Activated CD4-positive, alpha-beta T cell treated with anti-CD3 and anti-CD28 coated beads for 36 hours (primary cell): ENCODE results near the gene IMP4. TPM values are rescaled to one million over a fixed set of nuclear protein-coding genes. Genes with fewer than 3 reads are reported as not detected.

Experiments
- ATAC-seq: fragments of 200-7000 bp; cut with Tn5 transposase; one replicate; pipeline ENCODE4 v1.10.0; 2021; ENCODE audit warnings: mild to moderate bottlenecking, moderate library complexity
- CTCF ChIA-PET: fragments of 350-600 bp; sonication (Branson Sonifier 250); formaldehyde crosslinking; loops from one replicate; lab custom pipeline; 2021; ENCODE audit warnings: antibody characterized with exemption; lab: Charles Lee
- POLR2A ChIA-PET: fragments of 350-600 bp; sonication (Branson Sonifier 250); formaldehyde crosslinking; loops from one replicate; lab custom pipeline; 2021; ENCODE audit warnings: antibody characterized with exemption, inconsistent platforms; lab: Charles Lee
- DNase-seq: peaks from one replicate; pipeline ENCODE4 v3.0.0-alpha.2; 2020
- H3K27ac Mint-ChIP-seq: one replicate; pipeline ENCODE4 v1.8.0; 2021; ENCODE audit warnings: mixed read lengths
- H3K27me3 Mint-ChIP-seq: one replicate; pipeline ENCODE4 v1.8.0; 2021; ENCODE audit warnings: mixed read lengths
- H3K36me3 Mint-ChIP-seq: one replicate; pipeline ENCODE4 v1.8.0; 2021; ENCODE audit warnings: low read depth, mixed read lengths
- H3K4me1 Mint-ChIP-seq: one replicate; pipeline ENCODE4 v1.8.0; 2021; ENCODE audit warnings: mixed read lengths
- H3K4me3 Mint-ChIP-seq: one replicate; pipeline ENCODE4 v1.8.0; 2021; ENCODE audit warnings: mild to moderate bottlenecking, moderate library complexity, mixed read lengths
- H3K9me3 Mint-ChIP-seq: one replicate; pipeline ENCODE4 v1.8.0; 2021; ENCODE audit warnings: low read depth, mixed read lengths
- intact Hi-C, 2 experiments: fragments of 100-400 bp; cut with DNase I in 1 of 2; cut with micrococcal nuclease in 1 of 2; formaldehyde crosslinking; loops; one replicate each; pipeline versions ENCODE4 v1.14.2 to v1.15.1; 2022 to 2024; cut with DNase I, micrococcal nuclease
- total RNA-seq, 2 experiments: library from RNA; stranded (reverse); gene quantifications; one replicate each; pipeline ENCODE4 v1.2.3, GENCODE V29; 2021

The IMP4 gene
- total RNA-seq, 2 experiments from 2014 or later: 148 to 169 TPM

- no peaks in the 10 kb centered on the region for H3K27me3 Mint-ChIP-seq
- ChIA-PET CTCF (no interaction called here), POLR2A (no interaction called here)
- intact Hi-C loops: loop anchor here in 1 of 2 experiments (2.0 to 10.0 kb wide), 3 partner anchors 454 to 1124 kb away; partner anchors contain the start of genes FAM168B and MZT2A
- peak overlapping the region; percentile 96 for H3K27ac Mint-ChIP-seq
- H3K36me3 Mint-ChIP-seq: peaks cover 36% of the 10 kb centered on the region
- H3K4me3 Mint-ChIP-seq: peak overlapping the region; percentile 84
- ATAC-seq (peak; percentile 35), DNase-seq (peak; percentile 65)
- H3K9me3 Mint-ChIP-seq: no peaks in the 10 kb centered on the region
- H3K4me1 Mint-ChIP-seq: peaks cover 42% of the 10 kb centered on the region
These were observed 27.8 kb downstream of the IMP4 start for GRCh38 chr2:130370490-130370889.

- peaks cover 45% of the 10 kb centered on the region for H3K36me3 Mint-ChIP-seq
- no peaks in the 10 kb centered on the region for H3K9me3 Mint-ChIP-seq
- CTCF ChIA-PET: interaction anchor here (0.7 to 1.3 kb wide), 7 partner anchors 8 to 461 kb away, joined by 3 to 4 read pairs (median 3); partner anchors contain the start of gene SMPD4
- peaks cover 54% of the 10 kb centered on the region for H3K4me1 Mint-ChIP-seq
- POLR2A ChIA-PET: no interaction called here
- H3K27ac Mint-ChIP-seq: peak overlapping the region; percentile 96
- peak; percentile 20 for ATAC-seq
- peak overlapping the region; percentile 84 for H3K4me3 Mint-ChIP-seq
- DNase-seq: no peak
- intact Hi-C loops: loop anchor here (1.0 to 10.0 kb wide), 7 partner anchors 15 to 1123 kb away; partner anchors contain the start of genes IMP4 (in 2 of the 2), FAM168B (in 1 of the 2), MZT2A (in 1 of the 2) and PTPN18 (in 1 of the 2)
- H3K27me3 Mint-ChIP-seq: no peaks in the 10 kb centered on the region
These were observed 29.0 kb downstream of the IMP4 start for GRCh38 chr2:130371723-130372054.

DNA sequence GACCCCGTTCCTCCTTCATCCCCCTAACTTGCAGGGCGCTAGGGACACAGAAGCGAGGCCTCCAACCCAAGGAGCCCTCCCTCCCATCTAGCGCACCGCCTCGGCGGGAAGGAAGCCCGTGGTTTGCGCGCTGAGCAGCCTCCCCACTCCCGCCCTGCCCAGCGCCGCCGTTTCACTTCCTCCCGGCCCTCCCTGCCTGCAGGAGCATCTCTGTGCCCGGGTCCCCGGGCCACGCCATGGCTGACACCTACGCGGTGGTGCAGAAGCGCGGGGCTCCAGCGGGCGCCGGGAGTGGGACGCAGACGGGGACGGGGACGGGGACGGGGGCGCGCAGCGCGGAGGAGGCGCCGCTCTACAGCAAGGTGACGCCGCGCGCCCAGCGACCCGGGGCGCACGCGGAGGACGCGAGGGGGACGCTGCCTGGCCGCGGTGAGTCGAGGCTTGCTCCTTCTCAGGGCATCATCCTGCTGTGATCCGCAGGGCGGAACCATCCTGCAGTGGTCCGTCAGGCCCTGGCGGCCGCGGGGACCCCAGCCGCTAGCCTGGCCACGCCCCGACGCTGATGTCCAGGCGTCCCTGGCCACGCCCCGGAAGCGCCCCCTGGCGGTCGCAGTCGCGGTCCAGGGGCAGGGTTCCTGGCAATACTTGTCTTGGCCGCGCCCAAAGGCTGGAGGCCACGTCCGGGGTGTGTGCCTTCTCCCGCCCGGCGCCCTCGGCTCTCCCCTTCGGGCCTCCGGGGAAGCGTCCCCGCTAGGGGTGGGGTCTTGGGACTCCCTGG, 29.5 kb downstream of the IMP4 start:
- CTCF ChIA-PET: interaction anchor here (0.7 to 1.5 kb wide), 11 partner anchors 7 to 77 kb away, joined by 3 to 14 read pairs (median 4); a partner anchor contains a TSS
- no peaks in the 10 kb centered on the region for H3K27me3 Mint-ChIP-seq
- intact Hi-C loops: loop anchor here (1.0 to 10.0 kb wide), 6 partner anchors 16 to 1123 kb away; partner anchors contain the start of genes IMP4 (in 2 of the 2), FAM168B (in 1 of the 2), MZT2A (in 1 of the 2) and PTPN18 (in 1 of the 2)
- POLR2A ChIA-PET: interaction anchor here (1.5 kb wide), 1 partner anchor 29 kb away, joined by 3 read pairs; the partner anchor contains the start of gene IMP4
- ATAC-seq: peak; percentile 68
- peak overlapping the region; percentile 96 for H3K27ac Mint-ChIP-seq
- no peaks in the 10 kb centered on the region for H3K9me3 Mint-ChIP-seq
- DNase-seq: peak; percentile 85
- H3K36me3 Mint-ChIP-seq: peaks cover 45% of the 10 kb centered on the region
- H3K4me3 Mint-ChIP-seq: peak overlapping the region; percentile 84
- H3K4me1 Mint-ChIP-seq: peaks cover 60% of the 10 kb centered on the region

GRCh38 chr2:130372833-130373807, 30.4 kb downstream of the IMP4 start:
- H3K4me3 Mint-ChIP-seq: peak overlapping the region; percentile 84
- CTCF ChIA-PET: interaction anchor here (0.7 to 1.5 kb wide), 9 partner anchors 8 to 42 kb away, joined by 3 to 14 read pairs (median 4); partner anchors contain the start of gene PTPN18
- peak; percentile 3 for ATAC-seq

DNA sequence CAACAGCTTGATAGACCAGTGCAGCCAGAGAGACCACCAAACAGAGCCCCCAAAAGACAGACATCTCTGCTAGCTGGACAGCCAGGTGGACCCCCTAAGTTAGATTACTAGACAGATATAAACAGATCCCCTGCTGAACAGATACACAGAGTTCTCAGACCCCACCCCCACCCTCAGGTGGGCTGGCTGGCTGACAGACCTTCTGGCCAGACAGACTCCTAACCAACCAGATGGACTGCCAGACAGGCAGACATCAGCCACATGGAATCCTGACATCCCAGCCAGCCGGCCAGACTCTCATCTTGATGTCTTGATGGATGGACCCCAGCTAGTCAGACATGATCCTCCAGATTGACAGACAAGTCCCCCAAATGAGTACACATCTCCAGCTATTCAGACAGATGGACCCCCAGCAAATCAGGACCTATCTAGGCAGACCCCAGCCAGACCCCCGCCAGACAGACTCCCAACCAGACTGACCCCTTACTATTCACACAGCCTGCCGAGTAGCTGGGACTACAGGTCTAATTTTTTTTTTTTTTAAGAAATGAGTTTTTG, 31.2 kb downstream of the IMP4 start:
- H3K36me3 Mint-ChIP-seq: peaks cover 45% of the 10 kb centered on the region
- intact Hi-C loops: loop anchor here in 1 of 2 experiments (10.0 kb wide), 2 partner anchors 721 to 1121 kb away; partner anchors contain the start of genes FAM168B and MZT2A

More at GRCh38 chr2:130372833-130373807, 30.4 kb downstream of the IMP4 start:
- Mint-ChIP-seq H3K4me1 (peaks cover 67% of the 10 kb centered on the region), H3K27ac (peak overlapping the region; percentile 79), H3K9me3 (no peaks in the 10 kb centered on the region), H3K36me3 (peaks cover 45% of the 10 kb centered on the region), H3K27me3 (no peaks in the 10 kb centered on the region)
- POLR2A ChIA-PET: interaction anchor here (1.5 kb wide), 1 partner anchor 30 kb away, joined by 3 read pairs; the partner anchor contains the start of gene IMP4
- intact Hi-C loops: loop anchor here (1.0 to 10.0 kb wide), 6 partner anchors 17 to 1122 kb away; partner anchors contain the start of genes IMP4 (in 2 of the 2), FAM168B (in 1 of the 2), MZT2A (in 1 of the 2) and PTPN18 (in 1 of the 2)
- no peak for DNase-seq

DNA sequence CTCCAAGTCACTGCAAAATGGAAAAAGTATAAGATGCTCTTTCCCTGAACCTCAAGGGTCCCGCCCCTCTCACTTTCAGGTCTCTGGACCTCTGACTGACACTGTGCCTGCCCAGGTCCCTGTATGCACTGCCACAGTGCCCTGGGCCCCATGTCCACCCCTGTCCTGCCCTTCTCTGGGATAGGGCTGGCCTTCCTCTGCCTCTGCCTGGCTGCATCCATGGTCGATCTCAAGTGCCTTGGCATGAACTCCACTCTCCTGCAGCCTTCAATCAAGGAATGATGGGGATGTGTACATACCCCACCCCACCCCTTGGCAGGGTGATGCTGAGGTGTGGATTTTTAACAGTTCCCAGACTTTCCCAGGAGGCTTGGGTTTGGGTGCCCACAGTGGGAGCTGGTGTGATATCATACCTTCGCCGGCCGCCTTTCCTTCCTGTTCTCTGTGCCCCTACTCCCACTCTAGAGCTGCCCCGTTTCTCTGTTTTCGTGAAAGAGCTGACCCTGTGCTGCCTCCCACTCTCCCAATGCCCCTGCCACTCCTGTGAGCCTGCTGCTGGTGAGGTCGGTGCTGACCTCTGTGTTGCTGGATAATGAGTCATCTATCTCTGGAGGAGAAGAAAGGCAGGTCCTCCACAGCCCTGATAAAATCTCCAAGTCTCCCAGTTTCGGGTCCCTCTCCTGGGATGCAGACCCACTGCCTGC, 32.0 kb downstream of the IMP4 start:
- CTCF ChIA-PET: no interaction called here
- POLR2A ChIA-PET: no interaction called here
- Mint-ChIP-seq H3K4me3 (peak overlapping the region; percentile 84), H3K27ac (peak overlapping the region; percentile 63), H3K27me3 (no peaks in the 10 kb centered on the region), H3K9me3 (no peaks in the 10 kb centered on the region), H3K4me1 (peaks cover 75% of the 10 kb centered on the region), H3K36me3 (peaks cover 49% of the 10 kb centered on the region)
- ATAC-seq (no peak), DNase-seq (no peak)
- intact Hi-C loops: loop anchor here in 1 of 2 experiments (10.0 kb wide), 2 partner anchors 720 to 1120 kb away; partner anchors contain the start of genes FAM168B and MZT2A

More for the DNA sequence above, 31.2 kb downstream of the IMP4 start:
- Mint-ChIP-seq H3K27me3 (no peaks in the 10 kb centered on the region), H3K4me3 (peak overlapping the region; percentile 84), H3K9me3 (no peaks in the 10 kb centered on the region), H3K4me1 (peaks cover 71% of the 10 kb centered on the region), H3K27ac (peak overlapping the region; percentile 79)
- CTCF ChIA-PET: interaction anchor here (0.9 to 1.5 kb wide), 3 partner anchors 16 to 20 kb away, joined by 3 to 14 read pairs (median 9); partner anchors contain the start of gene PTPN18
- ATAC-seq (no peak), DNase-seq (no peak)
- POLR2A ChIA-PET: interaction anchor here (1.5 kb wide), 1 partner anchor 31 kb away, joined by 3 read pairs; the partner anchor contains the start of gene IMP4

DNA sequence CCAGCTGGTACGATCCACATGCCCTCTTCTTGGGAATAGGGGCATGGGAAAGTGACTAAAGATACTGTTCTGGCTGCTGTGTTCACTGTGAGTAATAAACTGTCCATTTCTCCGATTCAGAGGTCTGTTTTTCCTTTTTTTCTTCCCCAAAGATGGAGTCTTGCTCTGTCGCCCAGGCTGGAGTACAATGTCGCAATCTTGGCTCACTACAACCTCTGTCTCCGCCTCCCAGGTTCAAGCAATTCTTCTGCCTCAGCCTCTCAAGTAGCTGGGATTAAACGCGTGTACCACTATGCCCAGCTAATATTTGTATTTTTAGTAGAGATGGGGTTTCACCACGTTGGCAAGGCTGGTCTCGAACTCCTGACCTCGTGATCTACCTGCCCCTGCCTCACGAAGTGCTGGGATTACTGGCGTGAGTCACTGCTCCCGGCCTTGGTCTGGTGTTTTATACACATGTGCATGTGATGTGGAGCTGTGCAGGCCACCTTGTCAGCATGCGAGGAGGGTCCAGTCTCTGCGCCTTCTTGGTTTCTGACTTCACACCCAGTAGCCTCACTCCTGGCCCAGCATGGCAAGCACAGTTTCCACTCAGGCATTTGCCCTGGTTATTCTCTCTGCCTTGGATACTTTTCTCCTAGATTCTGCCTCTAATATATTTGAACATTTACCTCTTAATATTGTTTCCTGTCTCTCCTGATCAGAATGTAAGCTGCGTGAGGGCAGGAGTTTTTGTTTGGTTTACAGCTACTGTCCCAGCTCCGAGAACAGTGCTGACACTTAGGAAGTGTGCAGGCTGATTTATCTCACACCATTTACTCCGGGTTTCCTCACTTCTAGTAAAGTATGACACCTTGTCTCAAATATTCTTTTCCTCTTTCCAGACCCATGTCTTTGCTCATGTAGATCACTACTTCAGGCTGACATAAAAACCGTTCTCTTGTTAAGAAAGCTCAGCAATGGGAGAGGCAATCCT, 32.9 kb downstream of the IMP4 start:
- Mint-ChIP-seq H3K27me3 (no peaks in the 10 kb centered on the region), H3K27ac (peak overlapping the region; percentile 34), H3K36me3 (peaks cover 46% of the 10 kb centered on the region), H3K9me3 (no peaks in the 10 kb centered on the region), H3K4me3 (no peak overlapping the region), H3K4me1 (peaks cover 75% of the 10 kb centered on the region)
- ATAC-seq (no peak), DNase-seq (no peak)
- CTCF ChIA-PET: no interaction called here
- intact Hi-C loops: loop anchor here in 1 of 2 experiments (10.0 kb wide), 2 partner anchors 719 to 1119 kb away; partner anchors contain the start of genes FAM168B and MZT2A
- POLR2A ChIA-PET: no interaction called here

DNA sequence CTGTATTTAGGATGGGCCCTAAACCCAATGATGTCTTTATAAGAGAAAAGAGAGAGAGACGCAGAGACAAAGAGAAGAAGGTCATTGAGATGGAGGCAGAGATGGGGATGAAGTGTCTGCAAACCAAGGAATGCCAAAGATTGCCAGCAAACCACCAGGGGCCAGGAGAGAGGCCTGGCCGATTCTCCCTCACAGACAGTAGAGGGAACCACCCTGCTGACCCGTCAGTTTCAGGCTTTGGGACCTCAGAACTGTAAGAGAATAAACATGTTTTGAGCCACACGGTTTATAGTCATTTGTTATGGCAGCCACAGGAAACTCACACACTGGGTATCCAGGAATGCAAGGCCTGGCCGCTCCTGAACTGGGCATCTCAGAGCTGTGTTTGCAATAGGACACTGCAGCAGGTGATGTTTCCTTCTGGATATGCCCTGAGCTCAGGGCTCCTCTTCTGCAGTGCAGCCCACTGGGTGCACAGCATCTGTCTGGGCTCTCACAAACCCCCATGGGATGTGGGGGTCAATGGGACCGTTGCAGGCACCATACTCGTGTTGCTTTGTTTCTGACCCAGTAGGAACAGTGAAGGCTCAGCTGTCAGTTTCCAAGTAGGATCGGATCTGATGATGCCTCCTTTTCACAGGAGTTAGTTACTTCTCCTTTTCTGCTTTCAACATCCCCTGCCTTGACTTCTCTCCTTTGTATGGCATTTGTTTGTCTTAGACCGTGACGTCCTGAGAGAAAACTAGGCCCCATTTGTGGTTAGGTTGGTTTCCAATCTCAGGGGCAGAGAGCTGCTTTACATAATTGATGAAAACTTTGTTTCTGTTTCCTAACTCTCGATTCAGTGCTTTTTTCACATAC, 34.0 kb downstream of the IMP4 start:
- POLR2A ChIA-PET: interaction anchor here (0.7 kb wide), 1 partner anchor 14 kb away, joined by 3 read pairs; no protein-coding TSS in a partner anchor
- H3K4me1 Mint-ChIP-seq: peaks cover 70% of the 10 kb centered on the region
- peaks cover 41% of the 10 kb centered on the region for H3K36me3 Mint-ChIP-seq
- ATAC-seq: no peak
- no peak overlapping the region for H3K4me3 Mint-ChIP-seq
- no peaks in the 10 kb centered on the region for H3K9me3 Mint-ChIP-seq
- DNase-seq: no peak
- intact Hi-C loops: loop anchor here in 1 of 2 experiments (10.0 kb wide), 2 partner anchors 718 to 1118 kb away; partner anchors contain the start of genes FAM168B and MZT2A
- CTCF ChIA-PET: interaction anchor here (0.5 to 1.4 kb wide), 4 partner anchors 11 to 792 kb away, joined by 3 to 4 read pairs (median 3); partner anchors contain the start of gene IMP4
- H3K27ac Mint-ChIP-seq: peak overlapping the region; percentile 44
- no peaks in the 10 kb centered on the region for H3K27me3 Mint-ChIP-seq
